ENCODE data around the gene CMYA5.

DNA sequence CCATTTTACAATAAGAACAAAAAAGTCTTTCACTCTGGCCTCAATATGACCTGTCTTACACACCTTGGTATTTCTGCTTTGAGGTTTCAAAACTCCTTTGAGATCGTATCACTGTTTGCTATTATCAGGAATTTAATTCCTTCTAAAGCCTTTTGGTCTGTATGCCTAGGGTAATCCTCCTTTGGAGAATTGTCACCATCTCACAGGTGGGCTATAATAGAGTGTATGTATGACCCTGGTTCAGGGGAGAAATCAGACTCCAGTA lies 13.7 kb downstream of the CMYA5 start:
- TF ChIP-seq, protein P1, sequence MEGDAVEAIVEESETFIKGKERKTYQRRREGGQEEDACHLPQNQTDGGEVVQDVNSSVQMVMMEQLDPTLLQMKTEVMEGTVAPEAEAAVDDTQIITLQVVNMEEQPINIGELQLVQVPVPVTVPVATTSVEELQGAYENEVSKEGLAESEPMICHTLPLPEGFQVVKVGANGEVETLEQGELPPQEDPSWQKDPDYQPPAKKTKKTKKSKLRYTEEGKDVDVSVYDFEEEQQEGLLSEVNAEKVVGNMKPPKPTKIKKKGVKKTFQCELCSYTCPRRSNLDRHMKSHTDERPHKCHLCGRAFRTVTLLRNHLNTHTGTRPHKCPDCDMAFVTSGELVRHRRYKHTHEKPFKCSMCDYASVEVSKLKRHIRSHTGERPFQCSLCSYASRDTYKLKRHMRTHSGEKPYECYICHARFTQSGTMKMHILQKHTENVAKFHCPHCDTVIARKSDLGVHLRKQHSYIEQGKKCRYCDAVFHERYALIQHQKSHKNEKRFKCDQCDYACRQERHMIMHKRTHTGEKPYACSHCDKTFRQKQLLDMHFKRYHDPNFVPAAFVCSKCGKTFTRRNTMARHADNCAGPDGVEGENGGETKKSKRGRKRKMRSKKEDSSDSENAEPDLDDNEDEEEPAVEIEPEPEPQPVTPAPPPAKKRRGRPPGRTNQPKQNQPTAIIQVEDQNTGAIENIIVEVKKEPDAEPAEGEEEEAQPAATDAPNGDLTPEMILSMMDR (IDR thresholded peaks at IDR 0.05), result no peak
- no peak for TF ChIP-seq POLR2A (IDR thresholded peaks at IDR 0.05)

All from thyroid gland (tissue), 4 donors.